ENCODE data around the gene ARRDC3.
"Not testable (repeated sequence)": the region's sequence is repeated elsewhere in the genome, so short reads cannot be mapped to it uniquely, and the experiment has no call there.

ARRDC3 gene, protein sequence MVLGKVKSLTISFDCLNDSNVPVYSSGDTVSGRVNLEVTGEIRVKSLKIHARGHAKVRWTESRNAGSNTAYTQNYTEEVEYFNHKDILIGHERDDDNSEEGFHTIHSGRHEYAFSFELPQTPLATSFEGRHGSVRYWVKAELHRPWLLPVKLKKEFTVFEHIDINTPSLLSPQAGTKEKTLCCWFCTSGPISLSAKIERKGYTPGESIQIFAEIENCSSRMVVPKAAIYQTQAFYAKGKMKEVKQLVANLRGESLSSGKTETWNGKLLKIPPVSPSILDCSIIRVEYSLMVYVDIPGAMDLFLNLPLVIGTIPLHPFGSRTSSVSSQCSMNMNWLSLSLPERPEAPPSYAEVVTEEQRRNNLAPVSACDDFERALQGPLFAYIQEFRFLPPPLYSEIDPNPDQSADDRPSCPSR

DNA sequence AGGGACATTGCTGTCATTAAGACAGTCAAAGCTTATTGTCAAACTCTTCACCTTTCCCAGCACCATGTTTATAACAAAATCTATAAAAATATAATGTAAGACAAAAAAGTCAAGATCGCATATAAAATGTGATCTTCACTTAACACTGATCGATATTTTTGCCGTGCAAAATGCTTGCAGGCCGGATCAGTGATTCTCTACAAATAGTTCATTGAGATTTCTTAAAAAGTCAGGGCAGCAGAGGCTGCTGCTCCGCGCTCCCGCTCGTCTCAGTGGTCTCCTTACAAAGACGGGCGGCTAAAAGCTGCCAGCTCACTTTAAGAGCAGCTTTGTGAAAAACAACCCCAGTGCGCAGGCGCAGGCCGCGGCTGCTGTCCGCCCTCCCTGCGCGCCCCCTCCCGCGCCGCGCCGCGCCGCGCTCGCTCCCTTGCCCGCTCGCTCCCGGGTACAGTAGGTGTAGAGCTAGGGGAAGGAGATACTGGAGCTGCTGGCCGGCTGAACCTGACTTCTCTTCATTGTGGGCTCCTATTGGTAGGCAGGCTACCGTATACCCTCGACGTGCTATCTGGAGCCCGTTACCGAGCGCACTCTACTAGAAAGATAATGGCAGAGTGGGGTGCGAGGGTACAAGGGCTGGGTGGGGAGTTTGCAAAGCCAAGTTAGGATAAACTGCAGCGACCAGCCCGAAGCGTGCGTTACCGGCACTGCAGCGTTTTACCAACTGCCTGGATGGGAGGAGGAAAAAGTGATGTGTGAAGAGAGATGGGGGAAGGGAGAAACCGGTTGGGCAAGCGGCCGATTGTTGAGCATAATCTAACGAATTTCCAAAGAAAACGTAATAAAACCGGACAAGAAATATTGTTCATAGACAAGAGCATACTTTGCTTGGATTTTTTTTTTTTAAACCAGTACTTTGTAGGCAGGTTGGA lies at the start of gene ARRDC3:
ARRDC3 (minus strand) TSS at position 291 of the 929 bp plus-strand sequence; CDS start at position 66, 225 bp downstream.
- DNase-seq = peak; percentile 95

DNA sequence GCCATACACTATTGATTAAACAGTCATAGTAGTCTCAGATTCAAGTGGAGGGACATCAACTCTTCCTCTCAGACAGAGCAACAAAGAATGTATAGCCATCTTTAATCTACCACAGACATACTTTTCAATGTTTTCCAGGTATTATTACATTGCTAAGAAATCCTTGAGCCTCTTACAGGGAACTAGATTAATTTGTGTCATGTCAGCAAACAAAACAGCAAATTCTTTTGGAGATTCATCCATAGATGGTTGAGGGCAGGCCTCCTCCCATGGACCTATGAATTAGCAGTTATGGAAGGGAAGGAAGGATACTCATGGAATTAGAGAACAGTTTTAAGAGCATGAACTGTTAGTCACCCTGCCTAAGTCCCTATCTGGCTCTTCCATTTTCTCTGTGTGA lies 47.8 kb upstream of the ARRDC3 start:
- no peak for DNase-seq

DNA sequence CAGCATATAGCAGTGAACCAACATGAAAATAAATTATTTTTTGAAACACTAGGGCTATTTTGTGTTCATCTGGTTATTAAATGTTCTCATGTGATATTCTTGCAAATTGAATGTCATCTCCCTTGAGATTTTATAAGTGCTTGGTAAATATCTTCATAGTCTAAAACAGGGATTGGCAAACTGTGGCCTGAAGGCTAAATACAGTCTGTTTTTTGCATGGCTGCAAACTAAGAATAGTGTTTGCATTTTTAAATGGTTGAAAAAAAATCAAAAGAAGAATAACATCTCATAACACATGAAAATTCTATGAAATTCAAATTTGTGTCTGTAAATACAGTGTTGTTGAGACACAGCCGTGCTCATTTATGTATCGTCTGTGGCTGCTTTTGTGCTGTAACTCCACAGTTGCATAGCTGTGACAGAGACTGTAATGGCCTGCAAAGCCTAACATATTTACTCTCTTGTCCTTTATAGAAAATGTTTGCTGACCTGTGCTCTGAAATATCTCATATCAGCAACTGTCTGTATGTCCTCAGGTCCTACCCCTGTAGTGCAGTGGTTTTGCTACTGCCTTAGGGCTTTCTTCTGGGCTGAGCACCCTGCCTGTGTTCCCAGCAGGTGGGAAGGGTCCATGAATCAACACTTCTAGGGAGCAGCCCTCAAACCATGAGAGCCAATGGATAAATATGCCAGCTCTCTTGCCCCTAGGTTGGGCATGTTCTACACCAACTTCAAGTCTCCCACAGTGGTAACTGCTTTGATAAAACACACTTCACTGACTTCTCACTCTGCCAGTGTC lies 41.7 kb upstream of the ARRDC3 start:
- DNase-seq = peak; percentile 0

DNA sequence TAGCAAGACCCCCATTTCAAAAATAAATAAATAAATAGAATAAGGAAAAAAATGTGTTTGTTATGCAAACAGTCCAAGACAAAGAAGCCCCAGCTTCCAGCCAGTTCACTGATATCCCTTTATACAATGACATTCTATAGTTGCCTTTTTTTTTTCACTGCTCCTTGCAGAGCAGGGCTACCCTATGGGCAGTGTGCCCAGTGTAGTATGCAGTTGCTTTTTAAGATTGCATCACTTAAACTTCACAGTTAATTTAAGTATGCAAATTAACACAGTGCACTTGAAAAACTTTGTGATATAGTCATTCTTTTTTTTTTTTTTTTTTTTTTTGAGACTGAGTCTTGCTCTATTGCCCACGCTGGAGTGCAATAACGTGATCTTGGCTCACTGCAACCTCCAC lies 40.8 kb upstream of the ARRDC3 start:
- no peak for DNase-seq

DNA sequence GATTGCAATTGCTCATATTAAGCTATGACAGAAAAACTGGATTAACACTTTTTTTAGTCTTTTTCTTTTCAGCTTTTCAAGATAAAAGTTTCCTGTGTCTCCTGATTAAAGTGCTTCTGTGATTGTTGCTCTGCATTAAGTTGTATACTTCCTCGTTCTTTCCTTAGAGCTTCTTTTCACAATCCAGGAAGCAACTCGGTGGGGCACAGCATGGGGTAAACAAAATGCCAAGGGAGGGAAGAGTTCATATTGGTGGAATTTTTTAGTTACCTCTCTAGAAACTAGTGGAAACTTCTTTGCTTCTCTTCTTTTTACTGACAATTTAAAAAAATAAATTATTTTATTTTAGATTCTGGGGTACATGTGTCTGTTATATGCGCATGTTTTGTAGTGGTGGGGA lies 37.8 kb upstream of the ARRDC3 start:
- no peak for DNase-seq

DNA sequence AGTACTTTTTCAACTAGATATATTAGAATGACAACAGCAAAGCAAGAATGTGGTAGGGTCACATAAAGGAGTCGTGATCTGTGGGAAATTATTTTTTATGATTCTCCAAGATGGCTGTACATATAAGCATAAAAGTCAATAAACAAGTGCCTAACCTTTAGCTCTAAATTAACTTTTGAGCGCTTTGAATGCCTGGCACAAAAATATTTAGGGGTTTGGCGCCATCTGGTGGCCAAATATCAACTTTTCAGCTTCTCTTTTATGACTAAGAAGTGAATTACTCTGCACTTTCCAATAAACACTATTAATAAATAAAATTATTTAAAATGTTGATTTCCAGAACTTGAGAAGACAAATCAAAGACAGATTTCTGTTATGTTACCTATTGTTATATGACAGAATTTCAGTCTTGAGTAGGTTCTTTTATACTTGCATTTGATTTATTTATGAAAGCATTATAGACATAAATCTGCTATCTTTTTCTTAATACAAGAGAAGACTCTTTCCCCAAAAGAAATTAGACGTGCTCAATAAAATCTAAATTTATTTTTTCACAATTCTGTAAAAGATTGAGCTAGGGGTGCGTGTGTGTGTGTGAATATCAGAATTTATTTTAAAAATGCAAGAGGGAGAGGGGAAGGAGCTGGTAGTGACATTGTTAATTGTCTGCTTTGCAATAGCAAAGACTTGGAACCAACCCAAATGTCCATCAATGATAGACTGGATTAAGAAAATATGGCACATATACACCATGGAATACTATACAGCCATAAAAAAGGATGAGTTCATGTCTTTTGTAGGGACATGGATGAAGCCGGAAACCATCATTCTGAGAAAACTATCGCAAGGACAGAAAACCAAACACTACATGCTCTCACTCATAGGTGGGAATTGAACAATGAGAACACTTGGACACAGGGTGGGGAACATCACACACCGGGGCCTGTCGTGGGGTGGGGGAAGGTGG lies 36.7 kb upstream of the ARRDC3 start:
- DNase-seq = peak; percentile 28

DNA sequence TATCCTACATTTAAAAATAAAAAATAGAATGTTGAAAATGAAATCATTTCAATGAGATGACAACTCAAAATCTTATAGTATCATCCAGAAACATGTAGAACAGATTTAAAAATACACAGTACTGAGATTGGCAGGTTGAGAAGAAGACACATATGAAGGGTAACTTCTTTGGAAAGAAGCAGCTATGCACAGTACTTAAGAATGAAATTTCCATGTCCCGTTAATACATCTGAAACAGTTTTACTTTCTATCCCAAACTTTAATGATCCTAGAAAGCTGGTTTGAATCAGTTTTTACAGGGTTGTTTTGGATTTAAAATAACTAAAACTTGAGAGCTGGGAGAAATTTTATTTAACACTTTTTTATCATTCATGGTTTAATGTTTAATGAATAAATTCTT lies 36.0 kb upstream of the ARRDC3 start:
- DNase-seq = no peak

DNA sequence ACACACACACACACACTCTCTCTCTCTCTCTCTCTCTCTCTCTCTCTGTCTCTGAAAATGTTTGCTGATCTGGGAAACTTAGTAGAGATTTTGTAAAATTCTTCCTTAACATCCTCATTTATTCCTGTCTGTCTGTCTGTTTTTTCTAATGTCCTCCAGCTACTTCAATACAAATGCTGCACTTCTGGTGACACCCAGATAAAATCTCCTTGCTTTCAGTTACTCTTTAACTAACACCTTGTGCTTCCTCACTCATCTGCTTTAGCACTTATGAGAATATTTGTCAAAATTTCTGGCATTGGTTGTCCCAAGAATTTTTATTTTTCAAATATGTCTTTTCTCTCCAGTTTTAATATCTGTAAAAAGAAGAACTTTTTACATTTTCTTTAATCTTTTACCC lies 35.0 kb upstream of the ARRDC3 start:
- DNase-seq = no peak

DNA sequence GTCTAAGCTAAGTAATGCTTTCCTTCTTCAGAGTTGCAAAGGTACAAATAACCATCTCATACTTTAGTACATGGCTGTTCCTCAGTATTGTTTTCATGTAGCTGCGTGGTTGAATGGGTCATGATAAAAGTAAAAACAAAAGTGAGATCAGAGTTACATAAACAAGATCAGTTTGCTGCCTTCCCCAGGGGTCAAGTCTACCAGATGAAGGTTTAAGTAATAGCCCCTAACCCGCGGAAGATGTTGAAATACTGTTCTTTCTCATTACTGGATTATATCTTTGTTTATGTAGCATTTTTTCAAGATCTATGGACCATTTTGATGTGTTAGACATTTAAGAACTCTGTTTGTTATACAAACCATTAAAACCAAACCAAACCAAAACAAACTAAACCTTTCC lies 34.1 kb upstream of the ARRDC3 start:
- no peak for DNase-seq

DNA sequence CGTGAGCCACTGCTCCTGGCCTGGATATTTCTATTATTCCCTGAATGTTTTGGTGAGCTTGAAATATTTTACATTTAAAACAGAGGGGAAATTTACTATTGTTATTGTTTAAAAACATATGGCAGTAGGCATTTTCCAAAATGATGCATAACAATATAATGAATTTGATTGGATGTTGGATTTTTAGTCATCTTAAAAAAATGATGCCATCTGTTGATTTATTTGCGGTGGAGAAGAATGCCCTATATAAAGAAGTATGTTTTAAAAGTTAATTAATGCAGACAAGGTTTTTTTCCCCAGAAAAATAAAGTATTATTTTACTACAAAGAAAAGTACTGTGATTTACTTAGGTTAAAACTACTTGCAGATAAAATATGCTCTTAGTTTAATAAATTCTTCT lies 33.4 kb upstream of the ARRDC3 start:
- no peak for DNase-seq

DNA sequence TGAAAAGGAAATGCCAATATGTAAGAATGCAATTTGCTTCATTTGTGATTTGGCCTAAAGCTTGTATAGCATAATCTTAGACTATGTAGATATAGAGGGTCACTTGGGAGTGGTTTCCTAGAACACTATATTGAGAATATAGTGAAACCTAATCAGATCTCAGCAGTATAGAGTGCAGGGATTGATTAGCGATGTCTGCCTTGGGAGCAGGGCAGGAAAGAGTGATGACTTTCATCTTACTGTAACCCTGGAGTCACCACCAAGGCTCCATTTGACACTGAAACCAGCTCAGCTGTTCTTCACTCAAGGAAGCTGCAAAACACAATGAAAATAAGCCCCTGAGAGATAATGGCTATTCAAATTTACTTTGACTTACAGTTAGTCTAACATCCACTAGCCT lies 26.2 kb upstream of the ARRDC3 start:
- no peak for DNase-seq

DNA sequence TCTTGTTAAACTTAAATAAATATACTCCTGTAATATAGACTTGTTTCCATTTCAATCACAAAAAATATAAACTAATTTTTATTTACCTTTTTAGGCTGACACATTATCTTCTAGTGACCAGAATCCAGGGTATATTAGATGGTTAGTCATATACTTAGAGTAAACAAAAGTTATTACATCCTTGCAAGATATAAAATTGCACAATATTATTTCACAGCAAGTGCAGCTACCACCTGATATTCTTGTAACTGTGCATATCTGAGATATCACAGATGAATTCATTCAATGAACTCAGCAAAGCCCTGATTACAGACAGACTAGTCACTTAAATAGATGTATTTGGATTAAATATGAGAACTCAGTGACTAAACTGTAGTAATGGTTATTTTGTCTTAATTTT lies 25.6 kb upstream of the ARRDC3 start:
- no peak for DNase-seq

DNA sequence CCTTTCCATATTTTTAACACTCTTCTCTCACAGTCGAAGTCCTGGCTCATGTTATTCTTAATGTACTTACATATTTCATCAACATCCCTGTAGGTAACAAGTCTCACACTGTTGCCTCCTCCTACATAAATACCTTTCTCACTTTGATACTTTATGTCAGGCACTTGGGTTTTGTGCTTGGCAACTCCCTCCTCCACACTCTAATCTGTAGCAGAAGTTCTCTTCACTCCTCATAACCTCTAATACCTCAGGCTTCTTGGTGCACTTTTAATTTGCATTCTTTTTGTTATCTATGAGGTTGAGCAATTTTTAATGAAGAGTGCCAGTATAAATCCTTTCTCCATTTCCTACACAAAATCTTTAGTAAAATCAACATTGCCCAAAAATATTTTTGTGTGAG lies 24.1 kb upstream of the ARRDC3 start:
- DNase-seq = no peak

DNA sequence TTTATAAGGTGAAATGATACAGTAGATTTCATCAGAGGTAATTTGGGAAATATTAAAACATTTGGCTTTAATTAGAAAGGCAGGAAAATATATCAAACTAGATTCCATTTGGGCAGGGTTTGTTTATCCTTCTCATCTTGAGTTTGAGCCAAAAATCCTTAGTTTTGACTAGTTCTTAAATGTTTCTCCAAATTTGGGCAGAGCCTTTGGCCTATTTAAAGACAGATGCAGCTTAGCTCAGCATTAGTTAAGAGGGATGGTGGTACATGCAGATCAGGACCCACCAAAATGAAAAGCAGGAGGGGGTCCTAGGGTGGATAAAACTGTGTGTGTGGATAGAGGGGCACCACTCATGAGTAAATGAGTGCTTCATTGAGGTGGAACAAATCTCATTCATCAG lies 20.3 kb upstream of the ARRDC3 start:
- no peak for DNase-seq

DNA sequence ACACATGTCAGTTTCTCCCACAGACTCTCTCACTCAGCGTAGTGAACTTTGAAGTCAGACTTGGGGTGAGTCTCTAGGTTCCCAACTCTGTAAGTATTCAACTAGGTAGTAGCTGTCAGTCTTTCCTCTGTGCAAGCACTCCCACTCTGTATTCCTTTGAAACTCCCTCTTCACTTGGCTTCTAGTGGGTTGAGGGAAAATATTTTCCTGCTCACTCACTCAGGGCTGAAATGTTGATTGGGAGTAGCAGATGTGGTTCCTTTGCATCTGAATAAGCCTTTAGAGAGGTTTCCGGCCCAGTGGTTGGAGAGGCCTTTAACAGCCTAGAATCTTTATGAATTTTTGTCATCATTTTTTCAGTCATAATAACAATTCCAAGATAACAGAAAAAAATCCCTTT lies 18.1 kb upstream of the ARRDC3 start:
- no peak for DNase-seq

DNA sequence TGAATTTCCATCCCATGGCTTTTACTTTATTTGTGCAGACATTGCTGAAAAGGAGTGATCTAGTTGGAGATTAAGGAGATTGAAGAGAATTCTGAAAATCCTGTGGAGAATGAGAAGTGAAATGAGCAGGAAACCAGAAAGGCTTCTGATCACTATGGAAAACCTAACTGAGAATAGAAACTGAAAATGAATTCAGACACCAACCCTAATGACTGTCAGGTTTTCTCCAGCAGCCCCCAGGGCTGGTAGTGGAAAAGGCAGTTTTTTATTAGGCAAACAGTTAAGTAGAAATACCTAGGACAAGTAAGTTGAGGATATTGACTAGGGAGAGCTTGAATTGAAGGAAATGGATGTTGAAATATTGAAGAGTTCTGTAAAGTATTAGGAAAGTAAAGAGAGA lies 14.7 kb upstream of the ARRDC3 start:
- no peak for DNase-seq

DNA sequence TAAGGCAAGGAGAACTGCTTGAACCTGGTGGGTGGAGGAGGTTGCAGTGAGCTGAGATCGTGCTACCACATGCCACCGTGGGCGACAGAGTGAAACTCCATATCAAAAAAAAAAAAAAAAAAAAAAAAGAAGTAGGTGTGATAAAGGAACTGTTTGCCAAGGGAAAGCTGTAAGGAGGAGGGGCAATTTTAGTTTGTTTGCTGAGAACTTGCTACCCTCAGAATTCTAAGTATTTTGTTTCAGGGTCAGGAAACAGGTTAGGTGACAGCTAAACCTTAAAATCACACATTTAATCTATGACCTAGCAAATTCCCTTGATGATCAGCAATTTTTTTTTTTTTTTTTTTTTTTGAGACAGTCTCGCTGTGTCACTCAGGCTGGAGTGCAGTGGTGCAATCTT lies 7.2 kb upstream of the ARRDC3 start:
- DNase-seq = no peak

DNA sequence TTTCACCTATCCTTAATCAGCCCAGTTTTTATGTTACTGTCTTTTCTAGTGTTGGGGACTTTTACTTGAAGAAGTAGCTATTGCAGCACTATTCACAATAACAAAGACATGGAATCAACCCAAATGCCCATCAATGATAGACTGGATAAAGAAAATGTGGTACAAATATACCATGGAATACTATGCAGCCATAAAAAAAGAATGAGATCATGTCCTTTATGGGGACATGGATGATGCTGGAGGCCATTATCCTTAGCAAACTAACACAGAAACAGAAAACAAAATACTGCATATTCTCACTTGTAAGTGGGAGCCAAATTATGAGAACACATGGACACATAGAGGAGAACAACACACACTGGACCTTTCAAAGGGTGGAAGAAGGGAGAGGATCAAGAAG lies 6.4 kb upstream of the ARRDC3 start:
- DNase-seq = not testable (repeated sequence)

DNA sequence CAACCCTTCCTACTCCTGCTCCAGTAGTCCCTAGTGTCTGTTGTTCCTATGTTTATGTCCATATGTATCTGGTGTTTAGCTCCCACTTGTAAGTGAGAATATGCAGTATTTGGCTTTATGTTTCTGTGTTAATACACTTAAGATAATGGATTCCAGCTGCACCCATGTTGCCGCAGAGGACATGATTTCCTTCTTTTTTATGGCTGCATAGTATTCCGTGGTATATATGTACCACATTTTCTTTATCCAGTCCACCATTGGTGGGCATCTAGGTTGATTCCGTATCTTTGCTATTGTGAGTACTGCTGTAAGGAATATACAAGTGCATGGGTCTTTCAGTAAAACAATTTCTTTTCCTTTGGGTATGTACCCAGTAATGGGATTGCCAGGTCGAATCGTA lies 5.2 kb upstream of the ARRDC3 start:
- no peak for DNase-seq

DNA sequence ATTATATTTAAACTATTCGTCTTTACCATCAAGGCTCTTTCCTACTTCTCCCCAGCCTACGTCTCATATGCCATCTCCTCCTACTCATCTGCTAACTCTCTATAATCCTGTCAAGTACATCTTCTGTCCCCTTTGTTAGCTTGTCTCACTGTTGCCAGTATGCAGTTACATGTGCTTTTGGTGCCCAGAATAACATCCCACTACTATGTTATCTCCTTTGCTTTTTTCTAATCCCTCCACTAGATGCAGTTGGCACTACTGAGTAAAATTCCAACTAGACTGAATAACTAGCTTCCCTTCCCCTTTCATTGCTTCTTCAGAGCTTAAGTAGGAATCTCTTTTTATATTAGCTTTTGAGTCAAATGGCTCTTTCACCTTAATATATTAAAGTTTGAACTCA lies 3.0 kb upstream of the ARRDC3 start:
- DNase-seq = no peak

DNA sequence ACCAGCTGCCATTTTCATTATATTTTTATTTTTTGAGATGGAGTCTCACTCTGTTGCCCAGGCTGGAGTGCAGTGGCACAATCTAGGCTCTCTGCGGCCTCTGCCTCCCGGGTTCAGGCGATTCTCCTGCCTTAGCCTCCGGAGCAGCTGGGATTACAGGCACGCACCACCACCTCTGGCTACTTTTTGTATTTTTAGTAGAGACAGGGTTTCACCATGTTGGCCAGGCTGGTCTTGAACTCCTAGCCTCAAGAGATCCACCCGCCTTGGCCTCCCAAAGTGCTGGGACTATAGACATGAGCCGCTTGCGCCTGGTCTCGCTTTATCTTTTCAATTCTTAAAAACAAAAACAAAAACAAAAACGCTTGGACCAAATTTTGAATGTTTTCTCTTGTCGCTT lies 2.5 kb upstream of the ARRDC3 start:
- DNase-seq = not testable (repeated sequence)

Data from NCI-H1092 treated with DMSO at 0.1 percent for 48 hours (cell line).